DND-41 (cell line): ENCODE measurements around the gene FLNA.

Source experiments
- ATAC-seq: fragments of 200-7000 bp; cut with Tn5 transposase; 3 replicates; pipeline ENCODE4 v1.9.1; 2021; ENCODE audit warnings: low read depth; ENCODE audit not compliant: insufficient read depth
- DNase-seq: peaks from one replicate; pipeline ENCODE4 v3.0.0-alpha.2; 2020
- H2AFZ ChIP-seq: 2 replicates; pipeline ENCODE4 v1.6.0; 2012; ENCODE audit warnings: low read depth, low read length
- H3K27ac ChIP-seq: 2 replicates; pipeline ENCODE4 v1.5.1; 2012; ENCODE audit warnings: low read length, inconsistent platforms
- H3K27me3 ChIP-seq: fragments of 200-600 bp; sonication (generic); 2 replicates; pipeline ENCODE4 v1.6.0; 2012; ENCODE audit warnings: low read length, mild to moderate bottlenecking, inconsistent platforms; ENCODE audit not compliant: insufficient read depth, poor library complexity
- H3K36me3 ChIP-seq: 2 replicates; pipeline ENCODE4 v1.5.1; 2012; ENCODE audit warnings: low read length, inconsistent platforms; ENCODE audit not compliant: insufficient read depth
- H3K4me1 ChIP-seq: 2 replicates; pipeline ENCODE4 v1.5.1; 2012; ENCODE audit warnings: mild to moderate bottlenecking, low read length; ENCODE audit not compliant: insufficient read depth
- H3K4me2 ChIP-seq: 2 replicates; pipeline ENCODE4 v1.6.0; 2012; ENCODE audit warnings: mild to moderate bottlenecking, moderate library complexity, low read length, inconsistent platforms; ENCODE audit not compliant: insufficient read depth
- H3K4me3 ChIP-seq, 2 experiments: fragments of 200-600 bp in 1 of 2; shearing (Covaris generic) in 1 of 2; 2 replicates each; pipeline ENCODE4 v1.5.1; 2012 to 2016; ENCODE audit warnings: inconsistent platforms in 2 of 2, low read length in 2 of 2, mild to moderate bottlenecking in 2 of 2, low read depth in 1 of 2, moderate library complexity in 1 of 2
- H3K79me2 ChIP-seq: 2 replicates; pipeline ENCODE4 v1.6.0; 2012; ENCODE audit warnings: low read length, inconsistent platforms; ENCODE audit not compliant: insufficient read depth
- H3K9ac ChIP-seq: 2 replicates; pipeline ENCODE4 v1.6.0; 2012; ENCODE audit warnings: low read depth, mild to moderate bottlenecking, inconsistent platforms, low read length, moderate library complexity
- H3K9me3 ChIP-seq: 2 replicates; pipeline ENCODE4 v1.5.1; 2012; ENCODE audit warnings: low read length, moderate library complexity, mild to moderate bottlenecking, inconsistent platforms; ENCODE audit not compliant: insufficient read depth, severe bottlenecking
- H4K20me1 ChIP-seq: 2 replicates; pipeline ENCODE4 v1.6.0; 2012; ENCODE audit warnings: low read length; ENCODE audit not compliant: insufficient read depth
- EZH2 ChIP-seq: IDR thresholded peaks from 3 replicates; pipeline ENCODE4 v1.6.1; 2012; ENCODE audit warnings: borderline replicate concordance, low read depth, mild to moderate bottlenecking, moderate library complexity, low read length, inconsistent platforms; ENCODE audit not compliant: severe bottlenecking
- TF ChIP-seq, protein P1 (sequence below): IDR thresholded peaks from 2 replicates; pipeline ENCODE4 v1.5.1; 2012; ENCODE audit warnings: borderline replicate concordance, low read length, moderate library complexity, mild to moderate bottlenecking; ENCODE audit not compliant: poor library complexity, severe bottlenecking; ENCODE audit errors: extremely low read depth

FLNA gene

DNA sequence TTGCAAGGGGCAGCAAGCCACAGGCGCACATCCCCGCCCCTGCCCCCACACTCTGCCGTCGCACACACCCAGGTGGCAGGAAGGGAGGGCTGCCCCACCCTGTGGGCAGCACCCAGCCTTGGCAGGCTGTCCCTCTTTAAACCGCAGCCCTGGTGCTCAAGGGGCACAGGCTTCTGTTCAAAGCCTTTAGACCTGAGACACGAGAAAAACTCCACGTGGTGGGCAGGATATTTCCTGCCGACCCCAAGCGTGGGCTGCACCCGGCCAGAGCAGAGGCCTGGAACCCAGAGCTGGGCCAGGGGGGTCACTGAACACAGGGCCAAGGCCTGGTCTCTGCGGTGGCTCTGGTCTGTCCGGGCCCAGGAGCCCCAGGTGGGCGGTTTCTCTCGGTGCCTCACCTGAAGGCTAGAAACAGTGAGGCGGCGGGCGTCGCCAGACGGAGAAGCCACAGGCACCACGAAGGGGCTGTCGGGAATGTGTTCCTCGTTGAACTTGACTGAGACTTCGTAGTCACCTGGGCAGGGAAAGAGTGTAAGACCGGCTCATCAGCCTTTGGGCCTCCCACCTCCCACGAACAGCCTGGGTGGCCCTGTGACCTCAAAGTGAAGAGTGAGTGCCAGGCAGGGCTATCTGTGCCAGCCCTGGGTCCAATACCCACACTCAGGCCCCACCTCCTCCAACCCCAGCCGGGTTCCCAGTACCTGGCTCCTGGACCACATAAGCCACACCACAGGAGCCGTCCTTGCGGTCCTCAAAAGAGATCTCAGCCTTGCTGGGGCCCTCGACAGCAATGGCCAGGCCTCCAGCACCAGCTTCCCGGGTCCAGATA is 23.0 kb downstream of the FLNA start:
- Histone ChIP-seq H4K20me1 (peaks cover 63% of the 10 kb centered on the region), H3K9ac (no peak overlapping the region), H3K27ac (no peak overlapping the region), H3K79me2 (no peaks in the 10 kb centered on the region; the same call in 1 of the 2 replicates), H3K4me1 (no peaks in the 10 kb centered on the region), H3K9me3 (no peaks in the 10 kb centered on the region), H3K4me2 (no peak overlapping the region), H3K4me3 (no peak overlapping the region), H2AFZ (no peak overlapping the region), H3K36me3 (peaks cover 78% of the 10 kb centered on the region), H3K27me3 (no peaks in the 10 kb centered on the region)
- TF ChIP-seq, protein P1, sequence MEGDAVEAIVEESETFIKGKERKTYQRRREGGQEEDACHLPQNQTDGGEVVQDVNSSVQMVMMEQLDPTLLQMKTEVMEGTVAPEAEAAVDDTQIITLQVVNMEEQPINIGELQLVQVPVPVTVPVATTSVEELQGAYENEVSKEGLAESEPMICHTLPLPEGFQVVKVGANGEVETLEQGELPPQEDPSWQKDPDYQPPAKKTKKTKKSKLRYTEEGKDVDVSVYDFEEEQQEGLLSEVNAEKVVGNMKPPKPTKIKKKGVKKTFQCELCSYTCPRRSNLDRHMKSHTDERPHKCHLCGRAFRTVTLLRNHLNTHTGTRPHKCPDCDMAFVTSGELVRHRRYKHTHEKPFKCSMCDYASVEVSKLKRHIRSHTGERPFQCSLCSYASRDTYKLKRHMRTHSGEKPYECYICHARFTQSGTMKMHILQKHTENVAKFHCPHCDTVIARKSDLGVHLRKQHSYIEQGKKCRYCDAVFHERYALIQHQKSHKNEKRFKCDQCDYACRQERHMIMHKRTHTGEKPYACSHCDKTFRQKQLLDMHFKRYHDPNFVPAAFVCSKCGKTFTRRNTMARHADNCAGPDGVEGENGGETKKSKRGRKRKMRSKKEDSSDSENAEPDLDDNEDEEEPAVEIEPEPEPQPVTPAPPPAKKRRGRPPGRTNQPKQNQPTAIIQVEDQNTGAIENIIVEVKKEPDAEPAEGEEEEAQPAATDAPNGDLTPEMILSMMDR = no peak
- no peak for TF ChIP-seq EZH2
- no peak for ATAC-seq
- DNase-seq = no peak

DNA sequence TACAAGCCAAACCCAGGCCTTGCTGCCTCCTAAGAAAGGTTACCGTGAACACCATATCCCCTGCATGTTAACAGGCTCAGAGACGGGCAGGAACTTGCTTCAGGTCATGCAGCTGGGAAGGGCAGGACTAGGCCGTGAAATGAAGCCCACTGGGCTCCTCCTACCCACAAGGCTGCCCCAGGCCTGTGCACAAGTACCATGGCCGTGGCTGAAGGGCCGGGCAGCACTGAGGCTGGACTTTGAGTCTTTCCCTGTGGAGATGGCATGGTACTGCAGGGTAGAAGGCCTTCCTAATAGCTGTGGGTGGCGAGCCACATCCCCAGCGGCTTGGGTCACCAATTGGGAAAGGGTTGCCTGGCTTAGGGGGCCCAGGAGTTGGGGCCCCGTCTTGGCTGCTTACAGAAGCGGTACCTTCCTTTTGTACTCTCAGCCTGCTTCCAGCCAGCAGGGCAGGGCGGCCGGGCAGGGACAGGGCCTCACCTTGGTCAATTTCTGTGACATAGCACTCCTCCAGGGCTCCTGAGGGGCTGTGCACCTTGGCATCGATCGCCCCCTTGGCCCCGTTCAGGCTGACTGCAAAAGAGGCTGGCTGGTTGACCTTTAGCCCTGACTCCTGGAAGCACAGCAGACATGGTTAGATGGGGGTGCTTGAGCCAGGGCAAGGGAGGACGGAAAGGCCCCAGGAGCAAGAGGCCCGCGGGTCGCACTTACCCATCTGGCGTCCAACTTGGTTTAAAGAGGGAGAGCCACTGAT is 23.8 kb downstream of the FLNA start:
- ATAC-seq (no peak), DNase-seq (no peak)
- Histone ChIP-seq H3K9me3 (no peaks in the 10 kb centered on the region), H3K27me3 (no peaks in the 10 kb centered on the region), H4K20me1 (peaks cover 55% of the 10 kb centered on the region), H3K4me3 (no peak overlapping the region), H3K9ac (no peak overlapping the region), H3K4me1 (no peaks in the 10 kb centered on the region), H3K4me2 (no peak overlapping the region), H3K27ac (no peak overlapping the region), H3K36me3 (peaks cover 70% of the 10 kb centered on the region), H2AFZ (no peak overlapping the region), H3K79me2 (no peaks in the 10 kb centered on the region; the same call in 1 of the 2 replicates)
- TF ChIP-seq EZH2 = no peak
- TF ChIP-seq, protein P1 = no peak

DNA sequence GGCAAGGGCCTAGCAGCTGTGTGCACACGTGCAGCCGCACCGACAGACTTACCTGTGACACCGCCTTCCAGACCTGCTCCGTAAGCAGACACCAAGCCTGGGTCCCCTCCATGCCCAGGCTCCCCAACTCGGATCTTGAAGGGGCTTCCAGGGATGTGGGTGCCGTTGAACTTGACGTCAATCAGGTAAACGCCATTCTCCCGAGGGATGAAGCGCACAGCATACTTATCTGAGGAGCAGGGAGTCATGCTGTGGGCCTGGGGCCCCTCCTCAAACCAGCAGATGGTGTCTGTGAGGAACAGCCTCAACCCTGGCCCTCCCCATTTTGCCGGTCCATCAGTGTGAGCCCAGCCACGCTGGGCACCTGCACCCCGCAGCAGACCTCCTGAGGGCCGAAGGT is 24.5 kb downstream of the FLNA start:
- ATAC-seq (no peak), DNase-seq (no peak)
- Histone ChIP-seq H4K20me1 (peaks cover 48% of the 10 kb centered on the region), H3K79me2 (no peaks in the 10 kb centered on the region), H3K9me3 (no peaks in the 10 kb centered on the region), H3K36me3 (peaks cover 64% of the 10 kb centered on the region), H3K9ac (no peak overlapping the region), H3K4me2 (no peak overlapping the region), H3K27me3 (no peaks in the 10 kb centered on the region), H3K4me3 (no peak overlapping the region), H3K4me1 (no peaks in the 10 kb centered on the region), H2AFZ (no peak overlapping the region), H3K27ac (no peak overlapping the region)
- no peak for TF ChIP-seq EZH2
- TF ChIP-seq, protein P1 = no peak
